ENCODE measurements around the gene PHLDA2. TPM values are rescaled to one million over a fixed set of nuclear protein-coding genes. Genes with fewer than 3 reads are reported as not detected.

The PHLDA2 gene
- polyA plus RNA-seq, 1 donor (not counting 4 experiments of a cell fraction or from before 2014, with no cell fraction given) = 24.3 TPM

DNA sequence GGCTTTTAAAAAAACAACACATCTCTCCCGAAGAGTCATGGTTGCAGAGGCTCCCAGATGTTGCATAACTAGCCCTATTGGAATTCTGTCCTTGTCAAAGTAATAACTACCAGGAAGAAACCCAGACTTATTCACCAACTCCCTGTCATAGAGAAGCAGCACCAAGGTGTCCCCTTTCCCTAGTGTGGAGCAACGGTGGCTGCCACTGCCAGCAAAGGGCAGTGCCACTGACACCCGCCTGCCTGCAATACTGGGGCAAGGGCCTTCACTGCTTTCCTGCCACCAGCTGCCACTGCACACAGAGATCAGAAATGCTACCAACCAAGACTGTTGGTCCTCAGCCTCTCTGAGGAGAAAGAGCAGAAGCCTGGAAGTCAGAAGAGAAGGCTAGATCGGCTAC is 35.6 kb upstream of the PHLDA2 start:
- TF ChIP-seq, protein P1, sequence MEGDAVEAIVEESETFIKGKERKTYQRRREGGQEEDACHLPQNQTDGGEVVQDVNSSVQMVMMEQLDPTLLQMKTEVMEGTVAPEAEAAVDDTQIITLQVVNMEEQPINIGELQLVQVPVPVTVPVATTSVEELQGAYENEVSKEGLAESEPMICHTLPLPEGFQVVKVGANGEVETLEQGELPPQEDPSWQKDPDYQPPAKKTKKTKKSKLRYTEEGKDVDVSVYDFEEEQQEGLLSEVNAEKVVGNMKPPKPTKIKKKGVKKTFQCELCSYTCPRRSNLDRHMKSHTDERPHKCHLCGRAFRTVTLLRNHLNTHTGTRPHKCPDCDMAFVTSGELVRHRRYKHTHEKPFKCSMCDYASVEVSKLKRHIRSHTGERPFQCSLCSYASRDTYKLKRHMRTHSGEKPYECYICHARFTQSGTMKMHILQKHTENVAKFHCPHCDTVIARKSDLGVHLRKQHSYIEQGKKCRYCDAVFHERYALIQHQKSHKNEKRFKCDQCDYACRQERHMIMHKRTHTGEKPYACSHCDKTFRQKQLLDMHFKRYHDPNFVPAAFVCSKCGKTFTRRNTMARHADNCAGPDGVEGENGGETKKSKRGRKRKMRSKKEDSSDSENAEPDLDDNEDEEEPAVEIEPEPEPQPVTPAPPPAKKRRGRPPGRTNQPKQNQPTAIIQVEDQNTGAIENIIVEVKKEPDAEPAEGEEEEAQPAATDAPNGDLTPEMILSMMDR (optimal IDR thresholded peaks at IDR 0.05 in 1 of 3, IDR thresholded peaks at IDR 0.05 in 1 of 3, conservative IDR thresholded peaks at IDR 0.05 in 1 of 3; ENCODE audit: extremely low read depth in 1 of 3, insufficient read depth in 2 of 3, low read length in 3 of 3) = no peak
- no peak for TF ChIP-seq EZH2 (IDR thresholded peaks at IDR 0.05; ENCODE audit: low read length)
- no peak for DNase-seq (ENCODE audit: low read depth, low spot score)
- Histone ChIP-seq H3K27me3 (ENCODE audit: control insufficient read depth, extremely low read depth, insufficient read depth, low read length) (no peaks in the 10 kb centered on the region), H3K4me3 (ENCODE audit: control insufficient read depth in 2 of 3, extremely low read depth in 1 of 3, insufficient read depth in 2 of 3, low read depth in 1 of 3, low read length in 3 of 3) (no peak overlapping the region), H3K36me3 (ENCODE audit: control insufficient read depth in 2 of 2, extremely low read depth in 1 of 2, insufficient read depth in 2 of 2, low read length in 2 of 2) (peaks cover 53 to 54% of the 10 kb centered on the region in 2 experiments), H3K9ac (ENCODE audit: control insufficient read depth, extremely low read depth, insufficient read depth, low read length) (no peak overlapping the region), H3K9me1 (ENCODE audit: control insufficient read depth, extremely low read depth, insufficient read depth, low read length) (peaks cover 4% of the 10 kb centered on the region), H4K20me1 (ENCODE audit: control insufficient read depth, extremely low read depth, insufficient read depth, low read length) (peaks cover 6% of the 10 kb centered on the region), H3K4me2 (ENCODE audit: control insufficient read depth, extremely low read depth, insufficient read depth, low read depth, low read length) (no peak overlapping the region), H3K9me3 (ENCODE audit: control insufficient read depth, low read depth, low read length) (no peaks in the 10 kb centered on the region), H3K79me2 (ENCODE audit: control insufficient read depth, insufficient read depth, low read length) (peaks cover 60% of the 10 kb centered on the region), H2AFZ (ENCODE audit: control insufficient read depth, low read length) (no peak overlapping the region), H3K4me1 (ENCODE audit: control insufficient read depth, extremely low read depth, insufficient read depth, low read length) (peaks cover 9% of the 10 kb centered on the region), H3K27ac (ENCODE audit: control insufficient read depth, insufficient read depth, low read length) (no peak overlapping the region)
- FAIRE-seq = no peak
- dilution Hi-C loops (cut with MboI; ENCODE audit: extremely low pct_ligation_motif_present, low sequenced_read_pairs) = no loop called here

DNA sequence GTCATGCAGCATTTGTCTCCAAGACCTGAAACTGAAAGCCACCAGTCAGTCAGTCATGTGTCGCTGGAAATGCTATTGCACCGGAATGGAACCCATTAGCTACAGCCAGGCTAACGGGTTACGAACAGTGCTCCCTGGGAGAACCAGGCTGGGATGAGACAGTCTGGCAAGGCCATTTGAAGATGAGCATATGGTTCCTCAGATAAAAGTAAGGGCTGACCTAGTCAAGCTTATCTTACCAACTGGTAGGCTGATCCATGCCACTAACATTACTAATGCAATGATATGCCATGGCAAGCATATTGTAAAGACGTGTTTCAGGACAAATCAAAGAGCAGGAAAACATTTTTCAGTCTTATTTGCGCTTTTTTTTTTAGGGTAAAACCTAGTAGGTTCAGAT is 34.5 kb upstream of the PHLDA2 start:
- no peak overlapping the region for H3K4me2 ChIP-seq (ENCODE audit: control insufficient read depth, extremely low read depth, insufficient read depth, low read depth, low read length)
- no peak for TF ChIP-seq EZH2 (IDR thresholded peaks at IDR 0.05; ENCODE audit: low read length)
- TF ChIP-seq, protein P1 (optimal IDR thresholded peaks at IDR 0.05 in 1 of 3, IDR thresholded peaks at IDR 0.05 in 1 of 3, conservative IDR thresholded peaks at IDR 0.05 in 1 of 3; ENCODE audit: extremely low read depth in 1 of 3, insufficient read depth in 2 of 3, low read length in 3 of 3) = no peak
- H3K79me2 ChIP-seq (ENCODE audit: control insufficient read depth, insufficient read depth, low read length) = peaks cover 55% of the 10 kb centered on the region
- peaks cover 6% of the 10 kb centered on the region for H4K20me1 ChIP-seq (ENCODE audit: control insufficient read depth, extremely low read depth, insufficient read depth, low read length)
- no peak overlapping the region for H3K4me3 ChIP-seq (ENCODE audit: control insufficient read depth in 2 of 3, extremely low read depth in 1 of 3, insufficient read depth in 2 of 3, low read depth in 1 of 3, low read length in 3 of 3)
- H3K9me3 ChIP-seq (ENCODE audit: control insufficient read depth, low read depth, low read length) = no peaks in the 10 kb centered on the region
- DNase-seq (ENCODE audit: low read depth, low spot score) (no peak), FAIRE-seq (no peak)
- no peaks in the 10 kb centered on the region for H3K27me3 ChIP-seq (ENCODE audit: control insufficient read depth, extremely low read depth, insufficient read depth, low read length)
- dilution Hi-C loops (cut with MboI; ENCODE audit: extremely low pct_ligation_motif_present, low sequenced_read_pairs) = no loop called here
- H2AFZ ChIP-seq (ENCODE audit: control insufficient read depth, low read length) = no peak overlapping the region
- peaks cover 48% of the 10 kb centered on the region in 2 experiments for H3K36me3 ChIP-seq (ENCODE audit: control insufficient read depth in 2 of 2, extremely low read depth in 1 of 2, insufficient read depth in 2 of 2, low read length in 2 of 2)
- H3K27ac ChIP-seq (ENCODE audit: control insufficient read depth, insufficient read depth, low read length) = no peak overlapping the region
- peaks cover 4% of the 10 kb centered on the region for H3K9me1 ChIP-seq (ENCODE audit: control insufficient read depth, extremely low read depth, insufficient read depth, low read length)
- H3K4me1 ChIP-seq (ENCODE audit: control insufficient read depth, extremely low read depth, insufficient read depth, low read length) = peaks cover 9% of the 10 kb centered on the region
- no peak overlapping the region for H3K9ac ChIP-seq (ENCODE audit: control insufficient read depth, extremely low read depth, insufficient read depth, low read length)

All from keratinocyte (primary cell).